Panc1 (cell line): Measurements from ENCODE around the gene HS1BP3. TPM values are rescaled to one million over a fixed set of nuclear protein-coding genes. Genes with fewer than 3 reads are reported as not detected.

Experiments used
- ATAC-seq: fragments of 200-7000 bp; cut with Tn5 transposase; 2 replicates; pipeline ENCODE4 v1.9.1; 2020; ENCODE audit warnings: mild to moderate bottlenecking, moderate library complexity
- BruUV-seq: library from RNA; stranded (reverse); fragments of 400-500 nt; replicated peaks from 2 replicates; lab custom pipeline; 2021; lab: Mats Ljungman, UMichigan
- CTCF ChIA-PET: fragments of 300-600 bp; sonication (Branson Sonifier 250); formaldehyde crosslinking; loops from one replicate; lab custom pipeline; 2022; ENCODE audit warnings: antibody characterized with exemption; lab: Charles Lee
- POLR2A ChIA-PET: fragments of 300-600 bp; sonication (Branson Sonifier 250); formaldehyde crosslinking; loops from one replicate; lab custom pipeline; 2022; ENCODE audit warnings: antibody characterized with exemption; lab: Charles Lee
- DNase-seq: peaks from one replicate; pipeline ENCODE4 v3.0.0-alpha.2; 2010; ENCODE audit warnings: low read depth, low spot score
- H3K27ac ChIP-seq: 2 replicates; pipeline ENCODE4 v1.5.1; 2011; ENCODE audit warnings: mild to moderate bottlenecking, low read length, inconsistent platforms
- H3K27me3 ChIP-seq: fragments of 200-500 bp; sonication (Bioruptor generic); 2 replicates; pipeline ENCODE4 v1.6.0; 2014; ENCODE audit warnings: low read length, inconsistent platforms; ENCODE audit not compliant: control insufficient read depth, insufficient read depth
- H3K36me3 ChIP-seq: fragments of 200-500 bp; sonication (Bioruptor generic); 2 replicates; pipeline ENCODE4 v1.5.1; 2014; ENCODE audit warnings: inconsistent platforms, mild to moderate bottlenecking, low read length, moderate library complexity; ENCODE audit not compliant: control insufficient read depth, insufficient read depth
- H3K4me1 ChIP-seq: 2 replicates; pipeline ENCODE4 v1.5.1; 2011; ENCODE audit warnings: inconsistent platforms, mild to moderate bottlenecking, low read length, moderate library complexity; ENCODE audit not compliant: control insufficient read depth, insufficient read depth
- H3K4me3 ChIP-seq, 2 experiments: 2 replicates each; pipeline ENCODE4 v1.5.1; 2011 to 2012; ENCODE audit warnings: low read depth in 2 of 2, low read length in 2 of 2, mild to moderate bottlenecking in 2 of 2, inconsistent platforms in 1 of 2, moderate library complexity in 1 of 2
- H3K9me3 ChIP-seq: fragments of 200-500 bp; sonication (Bioruptor generic); 2 replicates; pipeline ENCODE4 v1.5.1; 2014; ENCODE audit warnings: low read depth, mild to moderate bottlenecking, inconsistent platforms, low read length, moderate library complexity; ENCODE audit not compliant: control insufficient read depth, insufficient read depth
- CTCF ChIP-seq: fragments of 450-650 bp; IDR thresholded peaks from 2 replicates; pipeline ENCODE4 v1.5.1; 2017; ENCODE audit warnings: mild to moderate bottlenecking
- POLR2AphosphoS5 ChIP-seq: IDR thresholded peaks from 2 replicates; pipeline ENCODE4 v1.6.1; 2012; ENCODE audit warnings: mild to moderate bottlenecking, low read depth, low read length, moderate library complexity
- REST ChIP-seq, 2 experiments: IDR thresholded peaks; 2 replicates each; pipeline ENCODE4 v1.6.1; 2011 to 2012; ENCODE audit warnings: low read depth in 2 of 2, control low read depth in 1 of 2, low read length in 1 of 2, mild to moderate bottlenecking in 1 of 2, moderate library complexity in 1 of 2; ENCODE audit not compliant: insufficient read depth in 1 of 2
- SIN3A ChIP-seq: IDR thresholded peaks from 2 replicates; pipeline ENCODE4 v1.6.1; 2012; ENCODE audit warnings: low read depth, mild to moderate bottlenecking, low read length, moderate library complexity, borderline replicate concordance; ENCODE audit not compliant: insufficient read depth
- TCF7L2 ChIP-seq: IDR thresholded peaks from 2 replicates; pipeline ENCODE4 v1.6.1; 2011; ENCODE audit warnings: mild to moderate bottlenecking, low read depth, low read length, inconsistent platforms
- in situ Hi-C: cut with HindIII; loops from 2 replicates; pipeline ENCODE4 v1.10.0; 2016; ENCODE audit warnings: low sequenced_read_pairs, low pct_unique_long_range_greater_than_20kb
- intact Hi-C: fragments of 100-400 bp; cut with micrococcal nuclease; formaldehyde crosslinking; loops from one replicate; pipeline ENCODE4 v1.10.0; 2022; ENCODE audit not compliant: unreplicated experiment
- total RNA-seq: library from RNA; stranded (reverse); gene quantifications from one replicate; pipeline ENCODE4 v1.2.1, GENCODE V29; 2021; ENCODE audit not compliant: unreplicated experiment

HS1BP3 gene
- total RNA-seq, 1 experiment from 2014 or later: 46.1 TPM

GRCh38 chr2:20697322-20697934, 46.5 kb upstream of the HS1BP3 start:
- ChIA-PET POLR2A (no interaction called here), CTCF (interaction anchor here (0.7 kb wide), 1 partner anchor 22 kb away, joined by 3 read pairs; no protein-coding TSS in a partner anchor)
- BruUV-seq: no TSS peak
- intact Hi-C loops: no loop called here
- no peak overlapping the region for H3K4me3 ChIP-seq
- H3K9me3 ChIP-seq: no peaks in the 10 kb centered on the region
- TF ChIP-seq POLR2AphosphoS5 (no peak), CTCF (no peak), REST (IDR thresholded peaks at IDR 0.05; ENCODE audit: insufficient read depth in 1 of 2, low read depth in 2 of 2, low read length in 1 of 2) (no peak), SIN3A (no peak), TCF7L2 (no peak)
- H3K27me3 ChIP-seq: no peaks in the 10 kb centered on the region
- H3K27ac ChIP-seq: no peak overlapping the region
- no peaks in the 10 kb centered on the region for H3K4me1 ChIP-seq
- no peak for ATAC-seq
- in situ Hi-C loops: no loop called here
- DNase-seq: no peak
- H3K36me3 ChIP-seq: no peaks in the 10 kb centered on the region

- no TSS peak for BruUV-seq
- no peak for ATAC-seq
- CTCF ChIA-PET: no interaction called here
- TF ChIP-seq POLR2AphosphoS5: no peak
- no peak for TF ChIP-seq SIN3A
- no peak for TF ChIP-seq CTCF
- TF ChIP-seq REST (IDR thresholded peaks at IDR 0.05; ENCODE audit: insufficient read depth in 1 of 2, low read depth in 2 of 2, low read length in 1 of 2): no peak
- TF ChIP-seq TCF7L2: no peak
- Histone ChIP-seq H3K36me3 (no peaks in the 10 kb centered on the region), H3K4me1 (no peaks in the 10 kb centered on the region), H3K4me3 (no peak overlapping the region), H3K27me3 (no peaks in the 10 kb centered on the region), H3K9me3 (no peaks in the 10 kb centered on the region), H3K27ac (no peak overlapping the region)
- intact Hi-C loops (no loop called here), in situ Hi-C loops (no loop called here)
- no peak for DNase-seq
- POLR2A ChIA-PET: no interaction called here
Measured at GRCh38 chr2:20696366-20696765, 45.5 kb upstream of the HS1BP3 start.
